HCT116 (cell line): Measurements from ENCODE around the gene DOK5. TPM values are rescaled to one million over a fixed set of nuclear protein-coding genes. Genes with fewer than 3 reads are reported as not detected.

ENCODE experiments used
- ATAC-seq: fragments of 200-7000 bp; cut with Tn5 transposase; 2 replicates; pipeline ENCODE4 v1.9.1; 2020; ENCODE audit warnings: mild to moderate bottlenecking, moderate library complexity
- BruUV-seq: library from RNA; stranded (reverse); fragments of 400-500 nt; replicated peaks from 2 replicates; lab custom pipeline; 2021; lab: Mats Ljungman, UMichigan
- CTCF ChIA-PET: fragments of 300-600 bp; sonication (Branson Sonifier 250); formaldehyde crosslinking; loops from one replicate; lab custom pipeline; 2021; ENCODE audit warnings: antibody characterized with exemption; lab: Charles Lee
- POLR2A ChIA-PET: fragments of 300-600, 350-600 bp; sonication (Branson Sonifier 250); formaldehyde crosslinking; loops from one replicate; lab custom pipeline; 2021; ENCODE audit warnings: antibody characterized with exemption; lab: Charles Lee
- RAD21 ChIA-PET, 2 experiments: fragments of 300-600 bp; sonication (Branson Sonifier 250); formaldehyde crosslinking; loops; one replicate each; lab custom pipeline; 2023; ENCODE audit warnings: low total read pairs in 2 of 2; ENCODE audit not compliant: uncharacterized antibody in 2 of 2, unreplicated experiment in 2 of 2, low non-redundant PET in 1 of 2; lab: Charles Lee
- DNase-seq: peaks from one replicate; pipeline ENCODE4 v3.0.0-alpha.2; 2010; ENCODE audit warnings: low read depth, low spot score
- H2AFZ ChIP-seq: fragments of 200-600 bp; shearing (Covaris generic), sonication (generic); 2 replicates; pipeline ENCODE4 v1.6.1; 2017; ENCODE audit warnings: low read depth, mixed run types, mixed read lengths, antibody characterized with exemption, low read length; ENCODE audit not compliant: poor library complexity, severe bottlenecking
- H3K27ac ChIP-seq: 2 replicates; pipeline ENCODE4 v1.5.1; 2012; ENCODE audit warnings: low read depth, low read length
- H3K27me3 ChIP-seq: fragments of 200-600 bp; sonication (generic); 2 replicates; pipeline ENCODE4 v1.6.1; 2016; ENCODE audit warnings: mixed run types, low read length, mixed read lengths; ENCODE audit not compliant: insufficient read depth
- H3K36me3 ChIP-seq, 2 experiments: fragments of 200-500 bp in 1 of 2; fragments of 200-600 bp in 1 of 2; sonication (Bioruptor generic) in 1 of 2; sonication (generic) in 1 of 2; 2 replicates each; pipeline versions ENCODE4 v1.5.1 to v1.6.1; 2014 to 2016; ENCODE audit warnings: low read length in 2 of 2, inconsistent platforms in 1 of 2, mixed read lengths in 1 of 2, mixed run types in 1 of 2; ENCODE audit not compliant: insufficient read depth in 2 of 2, control insufficient read depth in 1 of 2
- H3K4me1 ChIP-seq, 2 experiments: fragments of 200-600 bp in 1 of 2; sonication (generic) in 1 of 2; 2 replicates each; pipeline versions ENCODE4 v1.5.1 to v1.6.1; 2012 to 2017; ENCODE audit warnings: low read length in 2 of 2, inconsistent platforms in 1 of 2, mild to moderate bottlenecking in 1 of 2, mixed read lengths in 1 of 2, mixed run types in 1 of 2, moderate library complexity in 1 of 2; ENCODE audit not compliant: insufficient read depth in 2 of 2, control insufficient read depth in 1 of 2
- H3K4me2 ChIP-seq: fragments of 200-600 bp; sonication (generic); 2 replicates; pipeline ENCODE4 v1.6.1; 2017; ENCODE audit warnings: mixed run types, low read length, mixed read lengths
- H3K4me3 ChIP-seq, 2 experiments: fragments of 200-600 bp in 1 of 2; sonication (generic) in 1 of 2; replicated peaks in 1 of 2; 2 replicates each; pipeline ENCODE4 v1.5.1; 2011 to 2016; ENCODE audit warnings: low read length in 2 of 2, control low read depth in 1 of 2, low read depth in 1 of 2, mild to moderate bottlenecking in 1 of 2, mixed read lengths in 1 of 2, mixed run types in 1 of 2
- H3K79me2 ChIP-seq: fragments of 200-600 bp; sonication (generic); 2 replicates; pipeline ENCODE4 v1.6.1; 2017; ENCODE audit warnings: mild to moderate bottlenecking, mixed run types, low read length, moderate library complexity, mixed read lengths; ENCODE audit not compliant: insufficient read depth
- H3K9ac ChIP-seq: fragments of 200-600 bp; sonication (generic); 2 replicates; pipeline ENCODE4 v1.6.1; 2016; ENCODE audit warnings: low read length, mixed read lengths
- H3K9me2 ChIP-seq: fragments of 200-600 bp; sonication (generic), shearing (Covaris generic); 2 replicates; pipeline ENCODE4 v1.6.1; 2017; ENCODE audit warnings: mixed run types, mild to moderate bottlenecking, moderate library complexity; ENCODE audit not compliant: insufficient read depth
- H3K9me3 ChIP-seq, 2 experiments: fragments of 200-500 bp in 1 of 2; fragments of 200-600 bp in 1 of 2; sonication (Bioruptor generic) in 1 of 2; sonication (generic) in 1 of 2; 2 replicates each; pipeline ENCODE4 v1.6.1; 2014 to 2017; ENCODE audit warnings: low read length in 2 of 2, mixed read lengths in 2 of 2, inconsistent platforms in 1 of 2, low read depth in 1 of 2, mild to moderate bottlenecking in 1 of 2, mixed run types in 1 of 2, moderate library complexity in 1 of 2; ENCODE audit not compliant: control insufficient read depth in 1 of 2, insufficient read depth in 1 of 2
- H4K20me1 ChIP-seq: fragments of 200-600 bp; sonication (generic), shearing (Covaris generic); 2 replicates; pipeline ENCODE4 v1.6.1; 2017; ENCODE audit warnings: mixed run types, mild to moderate bottlenecking, moderate library complexity; ENCODE audit not compliant: insufficient read depth
- ATF3 ChIP-seq: IDR thresholded peaks from 2 replicates; pipeline ENCODE4 v1.6.1; 2012
- CBX3 ChIP-seq: IDR thresholded peaks from 2 replicates; pipeline ENCODE4 v1.6.1; 2012; ENCODE audit warnings: low read depth
- CEBPB ChIP-seq: IDR thresholded peaks from 2 replicates; pipeline ENCODE4 v1.6.1; 2012; ENCODE audit warnings: low read depth
- EGR1 ChIP-seq: IDR thresholded peaks from 2 replicates; pipeline ENCODE4 v1.6.1; 2012; ENCODE audit warnings: low read depth
- ELF1 ChIP-seq: IDR thresholded peaks from 2 replicates; pipeline ENCODE4 v1.6.1; 2012; ENCODE audit warnings: low read depth, borderline replicate concordance
- EZH2 ChIP-seq: fragments of 200-600 bp; sonication (generic); IDR thresholded peaks from 2 replicates; pipeline ENCODE4 v1.6.1; 2017; ENCODE audit warnings: antibody characterized with exemption, mixed run types
- EZH2phosphoT487 ChIP-seq: fragments of 200-600 bp; IDR thresholded peaks from 2 replicates; pipeline ENCODE4 v1.6.1; 2018; ENCODE audit warnings: antibody characterized with exemption, borderline replicate concordance
- FOSL1 ChIP-seq: IDR thresholded peaks from 2 replicates; pipeline ENCODE4 v1.6.1; 2012; ENCODE audit warnings: low read depth
- MAX ChIP-seq: IDR thresholded peaks from 2 replicates; pipeline ENCODE4 v1.6.1; 2012
- POLR2A ChIP-seq: IDR thresholded peaks from 2 replicates; pipeline ENCODE4 v1.7.0; 2011; ENCODE audit warnings: borderline replicate concordance; ENCODE audit not compliant: insufficient read depth, insufficient read length; ENCODE audit errors: extremely low read depth
- POLR2AphosphoS5 ChIP-seq: IDR thresholded peaks from 2 replicates; pipeline ENCODE4 v1.6.1; 2011; ENCODE audit warnings: mild to moderate bottlenecking, low read depth, low read length, moderate library complexity
- RAD21 ChIP-seq: IDR thresholded peaks from 2 replicates; pipeline ENCODE4 v1.6.1; 2012; ENCODE audit warnings: low read depth, mild to moderate bottlenecking
- SIN3A ChIP-seq: IDR thresholded peaks from 2 replicates; pipeline ENCODE4 v1.6.1; 2012; ENCODE audit warnings: low read depth
- SP1 ChIP-seq: IDR thresholded peaks from 2 replicates; pipeline ENCODE4 v1.6.1; 2012; ENCODE audit warnings: low read depth
- SRF ChIP-seq: IDR thresholded peaks from 2 replicates; pipeline ENCODE4 v1.6.1; 2012; ENCODE audit warnings: low read depth
- TCF7L2 ChIP-seq: IDR thresholded peaks from 2 replicates; pipeline ENCODE4 v1.7.0; 2011; ENCODE audit warnings: borderline replicate concordance, inconsistent platforms; ENCODE audit not compliant: insufficient read depth, insufficient read length; ENCODE audit errors: extremely low read depth
- YY1 ChIP-seq: IDR thresholded peaks from 2 replicates; pipeline ENCODE4 v1.6.1; 2011; ENCODE audit warnings: low read length, low read depth, moderate library complexity, mild to moderate bottlenecking; ENCODE audit not compliant: insufficient replicate concordance; ENCODE audit errors: extremely low read depth
- ZBTB33 ChIP-seq: IDR thresholded peaks from 2 replicates; pipeline ENCODE4 v1.6.1; 2011; ENCODE audit warnings: mild to moderate bottlenecking, low read length, moderate library complexity; ENCODE audit not compliant: insufficient replicate concordance; ENCODE audit errors: extremely low read depth
- ZFX ChIP-seq: fragments of 450-650 bp; IDR thresholded peaks from 2 replicates; pipeline ENCODE4 v1.6.1; 2017
- ZNF274 ChIP-seq: fragments of 200-500 bp; sonication (Bioruptor generic); IDR thresholded peaks from 2 replicates; pipeline ENCODE4 v1.6.1; 2014; ENCODE audit warnings: mild to moderate bottlenecking, low read depth, low read length, inconsistent platforms
- intact Hi-C: fragments of 100-400 bp; cut with micrococcal nuclease; formaldehyde crosslinking; loops from 2 replicates; pipeline ENCODE4 v1.10.0; 2022
- total RNA-seq: library from RNA; stranded (reverse); gene quantifications from one replicate; pipeline ENCODE4 v1.2.1, GENCODE V29; 2021; ENCODE audit not compliant: unreplicated experiment

The DOK5 gene
- total RNA-seq, 1 experiment from 2014 or later = not detected

DNA sequence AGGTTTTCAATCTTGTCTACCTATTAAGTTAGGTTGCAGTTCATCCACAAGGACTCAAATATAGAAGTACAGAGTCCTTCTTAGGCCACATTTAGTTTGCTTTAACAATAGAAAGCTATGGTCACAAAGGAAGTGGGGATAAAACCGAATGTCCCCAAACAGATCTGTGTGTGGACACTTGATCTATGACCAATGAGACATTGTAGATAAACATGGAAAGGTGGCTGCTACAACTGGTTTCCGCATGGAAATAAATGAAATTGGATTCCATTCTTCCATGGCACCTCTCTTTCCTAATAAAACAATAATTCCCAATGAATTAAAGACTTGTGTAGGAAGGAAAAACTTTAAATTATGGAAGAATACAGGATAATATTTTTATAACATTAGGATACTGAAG is 20.4 kb upstream of the DOK5 start:
- no peak overlapping the region for H3K9ac ChIP-seq
- POLR2A ChIA-PET = no interaction called here
- RAD21 ChIA-PET = no interaction called here
- H3K79me2 ChIP-seq = no peaks in the 10 kb centered on the region
- CTCF ChIA-PET = no interaction called here
- H3K27ac ChIP-seq = no peak overlapping the region
- H3K36me3 ChIP-seq = no peaks in the 10 kb centered on the region
- H3K27me3 ChIP-seq = no peaks in the 10 kb centered on the region
- no peaks in the 10 kb centered on the region for H3K9me2 ChIP-seq
- no peak overlapping the region for H3K4me3 ChIP-seq
- H3K4me2 ChIP-seq = no peak overlapping the region
- no peaks in the 10 kb centered on the region for H3K9me3 ChIP-seq
- no peak overlapping the region for H2AFZ ChIP-seq
- no peak for ATAC-seq
- no TSS peak for BruUV-seq
- no peaks in the 10 kb centered on the region for H3K4me1 ChIP-seq
- intact Hi-C loops = no loop called here
- DNase-seq = no peak
- no peaks in the 10 kb centered on the region for H4K20me1 ChIP-seq
- TF ChIP-seq RAD21 (no peak), SIN3A (no peak), MAX (no peak), POLR2AphosphoS5 (no peak), CBX3 (no peak), SRF (no peak), ELF1 (no peak), SP1 (no peak), YY1 (no peak), ATF3 (no peak), POLR2A (no peak)

DNA sequence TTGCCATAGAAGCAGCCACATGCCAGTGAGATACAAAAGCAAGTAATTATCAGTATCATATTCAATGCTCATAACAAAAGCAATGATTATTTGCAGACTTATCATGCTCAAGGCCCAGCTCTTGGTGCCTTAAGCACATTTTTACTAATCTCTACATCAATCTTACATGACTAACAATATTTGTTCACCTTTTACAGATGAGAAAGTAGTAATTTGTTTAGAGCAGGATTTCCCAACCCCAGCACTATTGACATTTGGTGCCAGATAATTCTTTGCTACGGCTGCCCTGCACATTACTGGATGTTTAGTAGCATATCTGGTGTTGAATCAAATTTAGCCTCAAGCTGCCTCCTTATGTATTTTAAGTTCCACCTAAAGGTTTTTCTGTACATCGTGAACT is 19.0 kb upstream of the DOK5 start:
- ATAC-seq (no peak), DNase-seq (no peak)
- intact Hi-C loops = no loop called here

More for the DNA sequence above, 19.0 kb upstream of the DOK5 start:
- no peaks in the 10 kb centered on the region for H3K36me3 ChIP-seq
- TF ChIP-seq RAD21 = no peak
- TF ChIP-seq ZFX = no peak
- TF ChIP-seq ZBTB33 = no peak
- no peak for TF ChIP-seq FOSL1
- no peak for TF ChIP-seq MAX
- no peak for TF ChIP-seq YY1
- no peak for TF ChIP-seq SIN3A
- no peak for TF ChIP-seq EGR1
- TF ChIP-seq CEBPB = no peak
- TF ChIP-seq EZH2 = no peak
- TF ChIP-seq TCF7L2 = no peak
- no peak for TF ChIP-seq EZH2phosphoT487
- no peak for TF ChIP-seq ZNF274
- TF ChIP-seq, all 23 proteins: peak for 0
- RAD21 ChIA-PET = no interaction called here
- Histone ChIP-seq H3K9me3 (no peaks in the 10 kb centered on the region), H3K4me3 (no peak overlapping the region), H3K27me3 (no peaks in the 10 kb centered on the region), H3K9ac (no peak overlapping the region), H3K27ac (no peak overlapping the region), H4K20me1 (no peaks in the 10 kb centered on the region), H2AFZ (no peak overlapping the region), H3K4me1 (no peaks in the 10 kb centered on the region), H3K79me2 (no peaks in the 10 kb centered on the region), H3K9me2 (no peaks in the 10 kb centered on the region), H3K4me2 (no peak overlapping the region)
- POLR2A ChIA-PET = no interaction called here
- BruUV-seq = no TSS peak
- CTCF ChIA-PET = interaction anchor here (0.6 to 1.1 kb wide), 3 partner anchors 23 to 189 kb away, joined by 3 read pairs; no protein-coding TSS in a partner anchor
